Cortex of kidney (tissue), 1 donor: Measurements from ENCODE around the gene MAP3K20.
"Not testable (repeated sequence)": the region's sequence is repeated elsewhere in the genome, so short reads cannot be mapped to it uniquely, and the experiment has no call there.

Source experiments
- DNase-seq: peaks from one replicate; lab custom pipeline; 2025; lab: John Stamatoyannopoulos, UW

Gene MAP3K20

GRCh38 chr2:173204316-173204715 lies 128.7 kb downstream of the MAP3K20 start:
- no peak for DNase-seq

- DNase-seq: no peak
Measured at GRCh38 chr2:173205375-173205774, 129.7 kb downstream of the MAP3K20 start.

GRCh38 chr2:173207124-173207523 lies 131.5 kb downstream of the MAP3K20 start:
- not testable (repeated sequence) for DNase-seq

- no peak for DNase-seq
Measured at GRCh38 chr2:173210270-173211196, 134.9 kb downstream of the MAP3K20 start.

GRCh38 chr2:173213181-173213580 lies 137.5 kb downstream of the MAP3K20 start:
- no peak for DNase-seq

- no peak for DNase-seq
Measured at GRCh38 chr2:173214213-173214612, 138.6 kb downstream of the MAP3K20 start.

GRCh38 chr2:173215316-173215715 lies 139.7 kb downstream of the MAP3K20 start:
- DNase-seq: no peak

- DNase-seq: no peak
Measured at GRCh38 chr2:173216051-173216450, 140.4 kb downstream of the MAP3K20 start.

GRCh38 chr2:173216668-173217067 lies 141.0 kb downstream of the MAP3K20 start:
- no peak for DNase-seq

- no peak for DNase-seq
Measured at GRCh38 chr2:173217116-173217840, 141.6 kb downstream of the MAP3K20 start.

GRCh38 chr2:173218326-173219056 lies 142.8 kb downstream of the MAP3K20 start:
- DNase-seq: no peak

GRCh38 chr2:173221132-173221695 lies 145.6 kb downstream of the MAP3K20 start:
- no peak for DNase-seq

GRCh38 chr2:173221937-173222594 lies 146.4 kb downstream of the MAP3K20 start:
- DNase-seq: no peak

GRCh38 chr2:173223871-173224270 lies 148.2 kb downstream of the MAP3K20 start:
- DNase-seq: no peak

GRCh38 chr2:173226899-173227698 lies 151.5 kb downstream of the MAP3K20 start:
- DNase-seq: no peak

- DNase-seq: no peak
Measured at GRCh38 chr2:173229086-173229485, 153.4 kb downstream of the MAP3K20 start.

GRCh38 chr2:173230181-173230580 lies 154.5 kb downstream of the MAP3K20 start:
- no peak for DNase-seq

GRCh38 chr2:173231042-173231441 lies 155.4 kb downstream of the MAP3K20 start:
- DNase-seq: no peak

- no peak for DNase-seq
Measured at GRCh38 chr2:173231465-173231864, 155.8 kb downstream of the MAP3K20 start.

GRCh38 chr2:173232956-173233744 lies 157.5 kb downstream of the MAP3K20 start:
- DNase-seq: no peak
